Mesendoderm (in vitro differentiated cells): ENCODE data around the gene INSYN2B.

Source experiments
- DNase-seq: peaks from one replicate; pipeline ENCODE4 v3.0.0; 2013
- H2AK5ac ChIP-seq: 2 replicates; pipeline ENCODE4 v1.6.1; 2013; ENCODE audit warnings: low read length, inconsistent platforms
- H2BK120ac ChIP-seq: 2 replicates; pipeline ENCODE4 v1.6.1; 2013; ENCODE audit warnings: low read depth, mild to moderate bottlenecking, low read length, moderate library complexity, mixed read lengths
- H2BK15ac ChIP-seq: replicated peaks from 2 replicates; pipeline ENCODE4 v1.6.1; 2013; ENCODE audit warnings: low read depth, mild to moderate bottlenecking, moderate library complexity
- H2BK5ac ChIP-seq: 2 replicates; pipeline ENCODE4 v1.6.1; 2013; ENCODE audit warnings: low read length, inconsistent platforms
- H3K18ac ChIP-seq: 2 replicates; pipeline ENCODE4 v1.6.1; 2013; ENCODE audit warnings: mild to moderate bottlenecking, low read length, mixed read lengths
- H3K23ac ChIP-seq: one replicate; pipeline ENCODE4 v1.6.1; 2013; ENCODE audit warnings: low read length
- H3K27ac ChIP-seq: 2 replicates; pipeline ENCODE4 v1.5.1; 2013; ENCODE audit warnings: low read depth, mild to moderate bottlenecking, inconsistent platforms, low read length, moderate library complexity
- H3K27me3 ChIP-seq: 2 replicates; pipeline ENCODE4 v1.6.1; 2013; ENCODE audit warnings: low read length, control low read depth, mild to moderate bottlenecking, inconsistent platforms; ENCODE audit not compliant: insufficient read depth, poor library complexity
- H3K36me3 ChIP-seq: 2 replicates; pipeline ENCODE4 v1.6.1; 2013; ENCODE audit warnings: low read length, inconsistent platforms; ENCODE audit not compliant: control insufficient read depth, insufficient read depth
- H3K4ac ChIP-seq: one replicate; pipeline ENCODE4 v1.6.1; 2013; ENCODE audit warnings: low read depth, mild to moderate bottlenecking, low read length, moderate library complexity
- H3K4me1 ChIP-seq: 2 replicates; pipeline ENCODE4 v1.6.1; 2013; ENCODE audit warnings: low read depth, low read length, inconsistent platforms; ENCODE audit not compliant: control insufficient read depth
- H3K4me2 ChIP-seq: 2 replicates; pipeline ENCODE4 v1.6.1; 2013; ENCODE audit warnings: low read length
- H3K4me3 ChIP-seq: 2 replicates; pipeline ENCODE4 v1.5.1; 2013; ENCODE audit warnings: mild to moderate bottlenecking, low read length
- H3K56ac ChIP-seq: one replicate; pipeline ENCODE4 v1.6.1; 2013; ENCODE audit warnings: low read length
- H3K79me1 ChIP-seq: 2 replicates; pipeline ENCODE4 v1.6.1; 2013; ENCODE audit warnings: low read length, inconsistent platforms
- H3K79me2 ChIP-seq: 2 replicates; pipeline ENCODE4 v1.6.1; 2013; ENCODE audit warnings: mild to moderate bottlenecking, low read length; ENCODE audit not compliant: control insufficient read depth, insufficient read depth
- H3K9ac ChIP-seq: 2 replicates; pipeline ENCODE4 v1.6.1; 2013; ENCODE audit warnings: low read length, inconsistent platforms
- H4K5ac ChIP-seq: one replicate; pipeline ENCODE4 v1.6.1; 2013; ENCODE audit warnings: low read length
- H4K8ac ChIP-seq: one replicate; pipeline ENCODE4 v1.6.1; 2013; ENCODE audit warnings: low read depth, mild to moderate bottlenecking, control low read depth, low read length, moderate library complexity
- WGBS: extraction: QIAGEN DNeasy Blood & Tissue Kit; methylation state at CpG from one replicate; pipeline ENCODE4 v1.1.7; 2013; ENCODE audit warnings: low lambda C conversion rate, missing lambda C conversion rate; ENCODE audit not compliant: insufficient coverage; ENCODE audit errors: extremely low coverage; 5-methylcytosine and 5-hydroxymethylcytosine counted together

INSYN2B gene

DNA sequence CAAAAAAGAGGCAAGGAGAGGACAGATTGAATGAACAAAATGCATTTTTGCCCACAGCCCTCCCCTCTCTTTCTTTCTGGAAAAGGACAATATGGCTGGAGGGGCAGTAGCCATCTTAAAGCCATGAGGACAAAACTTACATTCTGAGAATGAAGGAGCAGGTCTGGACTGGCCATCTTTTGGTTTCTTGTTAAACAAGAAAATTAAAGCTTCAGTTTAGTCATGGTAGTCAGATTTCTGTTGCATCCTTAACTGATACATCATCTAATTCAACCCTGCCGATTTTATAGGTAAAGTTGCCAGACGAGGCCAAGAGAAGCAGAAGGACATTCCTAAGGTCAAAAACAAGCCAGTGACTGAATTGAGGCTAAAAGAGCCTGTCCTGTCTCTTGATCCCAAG is 31.5 kb upstream of the INSYN2B start:
- Histone ChIP-seq H3K9ac (no peak overlapping the region), H3K18ac (no peak overlapping the region), H3K4ac (no peak overlapping the region), H3K4me2 (no peak overlapping the region), H3K4me3 (no peak overlapping the region), H3K23ac (no peak overlapping the region), H3K27ac (no peak overlapping the region), H2AK5ac (no peak overlapping the region), H3K56ac (no peak overlapping the region), H2BK15ac (no peak overlapping the region), H2BK120ac (no peak overlapping the region), H3K36me3 (no peaks in the 10 kb centered on the region), H3K27me3 (no peaks in the 10 kb centered on the region), H3K79me1 (no peaks in the 10 kb centered on the region), H4K8ac (no peak overlapping the region), H2BK5ac (no peak overlapping the region), H3K79me2 (no peaks in the 10 kb centered on the region), H4K5ac (no peak overlapping the region), H3K4me1 (no peaks in the 10 kb centered on the region)
- WGBS = no CpG with 5 or more reads among the region's 2 CpGs
- no peak for DNase-seq

DNA sequence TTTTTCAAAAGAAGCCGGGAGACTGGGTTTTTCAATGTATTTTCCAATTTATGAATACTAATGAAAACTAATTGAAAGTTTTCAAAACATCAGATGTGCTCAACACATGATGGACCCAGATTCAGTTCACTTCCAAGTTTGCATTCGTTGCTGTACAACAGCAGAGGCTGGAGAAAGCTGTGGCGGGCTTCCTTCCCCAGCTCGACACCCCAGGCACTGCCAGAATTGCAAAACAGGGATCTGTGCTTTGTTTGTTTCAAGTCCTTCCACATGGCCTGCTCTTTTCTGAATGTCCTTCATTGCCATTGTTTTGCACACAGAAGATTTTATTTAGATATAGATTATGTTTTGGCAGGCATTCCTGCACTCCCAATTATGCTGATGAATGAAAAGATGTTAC is 30.3 kb upstream of the INSYN2B start:
- H4K5ac ChIP-seq = no peak overlapping the region
- no peak overlapping the region for H3K18ac ChIP-seq

DNA sequence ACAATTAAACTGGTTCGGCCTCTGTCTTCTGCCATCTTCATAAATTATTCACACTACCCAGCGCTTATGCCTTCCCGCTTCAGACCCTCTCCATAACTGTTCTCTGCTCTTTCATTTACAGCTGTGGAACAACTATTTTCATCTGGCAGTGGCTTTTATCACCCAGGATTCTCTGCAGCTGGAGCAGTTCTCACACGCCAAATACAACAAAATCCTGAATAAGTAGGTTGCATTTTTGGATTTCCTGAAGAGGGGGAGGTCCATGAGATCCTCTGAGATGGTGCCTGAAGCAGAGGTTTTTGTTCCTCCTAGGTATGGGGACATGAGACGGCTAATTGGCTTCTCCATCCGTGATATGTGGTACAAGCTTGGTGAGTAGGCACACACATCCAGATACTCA is 28.1 kb upstream of the INSYN2B start:
- Histone ChIP-seq H3K4me1 (no peaks in the 10 kb centered on the region), H2BK5ac (no peak overlapping the region), H3K4me3 (no peak overlapping the region), H4K5ac (no peak overlapping the region), H3K36me3 (no peaks in the 10 kb centered on the region), H3K56ac (no peak overlapping the region), H3K27ac (no peak overlapping the region), H3K79me2 (no peaks in the 10 kb centered on the region), H3K18ac (peak overlapping the region; percentile 71), H4K8ac (no peak overlapping the region), H3K23ac (no peak overlapping the region), H3K4me2 (no peak overlapping the region), H3K27me3 (no peaks in the 10 kb centered on the region), H3K79me1 (no peaks in the 10 kb centered on the region), H3K4ac (no peak overlapping the region), H2AK5ac (no peak overlapping the region), H3K9ac (no peak overlapping the region), H2BK120ac (no peak overlapping the region), H2BK15ac (no peak overlapping the region)
- no peak for DNase-seq
- no CpG with 5 or more reads among the region's 6 CpGs for WGBS

More for the DNA sequence above, 30.3 kb upstream of the INSYN2B start:
- H3K36me3 ChIP-seq = no peaks in the 10 kb centered on the region
- no peak overlapping the region for H3K56ac ChIP-seq
- H3K9ac ChIP-seq = no peak overlapping the region
- H2BK15ac ChIP-seq = no peak overlapping the region
- H3K4me2 ChIP-seq = no peak overlapping the region
- no peaks in the 10 kb centered on the region for H3K4me1 ChIP-seq
- H3K79me1 ChIP-seq = no peaks in the 10 kb centered on the region
- no peak overlapping the region for H3K27ac ChIP-seq
- H3K79me2 ChIP-seq = no peaks in the 10 kb centered on the region
- DNase-seq = no peak
- H3K27me3 ChIP-seq = no peaks in the 10 kb centered on the region
- WGBS = no CpG with 5 or more reads among the region's 4 CpGs
- no peak overlapping the region for H3K23ac ChIP-seq
- no peak overlapping the region for H2AK5ac ChIP-seq
- no peak overlapping the region for H2BK5ac ChIP-seq
- H3K4me3 ChIP-seq = no peak overlapping the region
- no peak overlapping the region for H3K4ac ChIP-seq
- H4K8ac ChIP-seq = no peak overlapping the region
- no peak overlapping the region for H2BK120ac ChIP-seq

DNA sequence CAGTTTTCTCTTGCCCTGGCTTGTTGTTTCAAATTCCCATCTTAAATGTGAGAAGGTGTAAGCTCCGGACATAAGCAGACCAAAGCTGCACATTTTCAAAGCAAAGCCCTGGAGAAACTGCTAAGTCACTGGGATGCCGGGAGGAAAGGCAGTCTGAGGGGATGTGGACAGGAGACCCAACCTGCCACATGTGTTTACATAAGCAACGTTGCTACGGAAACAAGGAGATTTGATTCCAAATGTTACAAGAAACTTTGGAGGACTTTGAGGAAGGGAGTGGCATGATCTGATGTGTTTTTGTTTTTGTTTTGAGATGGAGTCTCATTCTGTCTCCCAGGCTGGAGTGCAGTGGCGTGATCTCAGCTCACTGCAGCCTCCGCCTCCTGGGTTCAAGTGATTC is 25.7 kb upstream of the INSYN2B start:
- Histone ChIP-seq H3K79me2 (no peaks in the 10 kb centered on the region), H3K4ac (no peak overlapping the region), H3K27me3 (no peaks in the 10 kb centered on the region), H2BK15ac (no peak overlapping the region), H3K4me3 (no peak overlapping the region), H3K36me3 (no peaks in the 10 kb centered on the region), H2BK120ac (no peak overlapping the region), H2BK5ac (no peak overlapping the region), H3K4me2 (no peak overlapping the region), H3K9ac (no peak overlapping the region), H3K27ac (no peak overlapping the region), H4K8ac (no peak overlapping the region), H3K23ac (no peak overlapping the region), H2AK5ac (no peak overlapping the region), H3K4me1 (no peaks in the 10 kb centered on the region), H3K56ac (no peak overlapping the region), H3K79me1 (no peaks in the 10 kb centered on the region), H4K5ac (no peak overlapping the region), H3K18ac (no peak overlapping the region)
- no CpG with 5 or more reads among the region's 6 CpGs for WGBS
- DNase-seq = peak; percentile 87

DNA sequence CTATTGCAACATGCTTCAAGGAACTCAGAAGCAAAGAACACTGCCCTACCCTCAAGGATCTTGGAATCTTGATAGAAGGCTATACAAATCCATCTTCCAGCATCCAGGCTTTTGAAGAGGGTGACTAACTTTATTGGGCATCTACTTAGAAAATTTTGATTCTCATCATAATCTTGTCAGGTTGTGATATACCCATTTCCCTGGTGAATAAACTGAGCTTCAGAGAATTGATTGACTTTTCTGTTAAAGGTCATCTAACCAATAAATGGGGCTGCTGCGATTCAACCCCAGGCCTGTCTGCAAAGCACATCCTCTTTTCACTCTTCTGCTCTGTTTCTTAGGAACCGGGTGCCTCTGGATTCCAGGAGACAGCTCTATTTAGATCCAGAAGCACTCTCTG is 19.9 kb upstream of the INSYN2B start:
- no peak overlapping the region for H3K18ac ChIP-seq
- no peaks in the 10 kb centered on the region for H3K79me1 ChIP-seq
- H3K36me3 ChIP-seq = no peaks in the 10 kb centered on the region
- no peak overlapping the region for H3K56ac ChIP-seq
- no peak overlapping the region for H2AK5ac ChIP-seq
- H4K8ac ChIP-seq = no peak overlapping the region
- H3K79me2 ChIP-seq = no peaks in the 10 kb centered on the region
- no peak for DNase-seq
- no peak overlapping the region for H3K23ac ChIP-seq
- H2BK15ac ChIP-seq = no peak overlapping the region
- H3K4me3 ChIP-seq = no peak overlapping the region
- no peak overlapping the region for H3K9ac ChIP-seq
- H3K4me1 ChIP-seq = peaks cover 2% of the 10 kb centered on the region
- no peak overlapping the region for H2BK120ac ChIP-seq
- no peak overlapping the region for H3K4me2 ChIP-seq
- H3K27ac ChIP-seq = no peak overlapping the region
- H3K27me3 ChIP-seq = no peaks in the 10 kb centered on the region
- no peak overlapping the region for H3K4ac ChIP-seq
- H2BK5ac ChIP-seq = no peak overlapping the region
- H4K5ac ChIP-seq = no peak overlapping the region
- WGBS = no CpG with 5 or more reads among the region's 2 CpGs

DNA sequence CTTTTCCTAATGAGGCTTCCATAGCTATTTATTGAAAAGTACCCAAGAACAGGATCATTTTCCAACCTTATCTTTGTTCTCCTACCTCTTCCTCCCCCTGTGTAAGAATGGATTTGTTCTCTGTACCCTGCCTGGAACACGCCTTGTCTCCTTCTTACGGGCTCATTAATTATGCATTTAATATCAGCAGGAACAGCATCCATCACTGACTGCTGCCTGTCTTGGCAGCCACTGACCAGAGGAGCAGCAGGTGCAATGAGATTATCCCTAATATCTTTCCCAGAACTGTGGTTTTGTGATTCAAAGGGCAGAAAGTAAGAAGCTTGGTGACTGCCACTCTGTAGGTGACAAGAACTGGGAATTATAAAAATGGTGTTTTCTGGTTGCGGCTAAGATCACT is 19.3 kb upstream of the INSYN2B start:
- no CpG with 5 or more reads among the region's 3 CpGs for WGBS
- Histone ChIP-seq H3K27me3 (no peaks in the 10 kb centered on the region), H3K79me2 (no peaks in the 10 kb centered on the region), H3K4me3 (no peak overlapping the region), H3K18ac (no peak overlapping the region), H2BK120ac (no peak overlapping the region), H2AK5ac (no peak overlapping the region), H3K4me2 (no peak overlapping the region), H2BK5ac (no peak overlapping the region), H3K23ac (no peak overlapping the region), H3K36me3 (no peaks in the 10 kb centered on the region), H3K4me1 (peaks cover 2% of the 10 kb centered on the region), H3K4ac (no peak overlapping the region), H3K9ac (no peak overlapping the region), H4K8ac (no peak overlapping the region), H3K56ac (no peak overlapping the region), H3K79me1 (no peaks in the 10 kb centered on the region), H2BK15ac (no peak overlapping the region), H4K5ac (no peak overlapping the region), H3K27ac (no peak overlapping the region)
- DNase-seq = no peak
